IPS-15b (cell line): ENCODE results near the gene KCNF1.

Experiments used
- H3K27me3 ChIP-seq: one replicate; pipeline ENCODE4 v1.6.1; 2013; ENCODE audit warnings: low read length; ENCODE audit not compliant: control insufficient read depth, insufficient read depth
- H3K36me3 ChIP-seq: one replicate; pipeline ENCODE4 v1.6.1; 2013; ENCODE audit warnings: low read length; ENCODE audit not compliant: control insufficient read depth, insufficient read depth
- H3K4me1 ChIP-seq: one replicate; pipeline ENCODE4 v1.6.1; 2013; ENCODE audit warnings: mild to moderate bottlenecking, low read length; ENCODE audit not compliant: control insufficient read depth, insufficient read depth
- H3K4me3 ChIP-seq: one replicate; pipeline ENCODE4 v1.5.1; 2013; ENCODE audit warnings: low read depth, low read length
- H3K9ac ChIP-seq: one replicate; pipeline ENCODE4 v1.6.1; 2013; ENCODE audit warnings: low read depth, mild to moderate bottlenecking, low read length
- H3K9me3 ChIP-seq: one replicate; pipeline ENCODE4 v1.6.1; 2013; ENCODE audit warnings: mild to moderate bottlenecking, low read length; ENCODE audit not compliant: control insufficient read depth, insufficient read depth

Gene KCNF1

GRCh38 chr2:10873790-10874437 is 37.8 kb upstream of the KCNF1 start:
- Histone ChIP-seq H3K27me3 (no peaks in the 10 kb centered on the region), H3K4me3 (no peak overlapping the region), H3K4me1 (no peaks in the 10 kb centered on the region), H3K9me3 (no peaks in the 10 kb centered on the region), H3K9ac (no peak overlapping the region), H3K36me3 (no peaks in the 10 kb centered on the region)

- no peaks in the 10 kb centered on the region for H3K36me3 ChIP-seq
- no peak overlapping the region for H3K4me3 ChIP-seq
- H3K9me3 ChIP-seq = no peaks in the 10 kb centered on the region
- H3K4me1 ChIP-seq = no peaks in the 10 kb centered on the region
- H3K9ac ChIP-seq = no peak overlapping the region
- no peaks in the 10 kb centered on the region for H3K27me3 ChIP-seq
Measured at GRCh38 chr2:10875126-10875525, 36.6 kb upstream of the KCNF1 start.

- no peaks in the 10 kb centered on the region for H3K4me1 ChIP-seq
Measured at GRCh38 chr2:10876394-10876793, 35.3 kb upstream of the KCNF1 start.

GRCh38 chr2:10876963-10877362 is 34.8 kb upstream of the KCNF1 start:
- Histone ChIP-seq H3K9ac (no peak overlapping the region), H3K4me3 (no peak overlapping the region), H3K9me3 (no peaks in the 10 kb centered on the region), H3K36me3 (no peaks in the 10 kb centered on the region), H3K4me1 (no peaks in the 10 kb centered on the region), H3K27me3 (no peaks in the 10 kb centered on the region)

More at GRCh38 chr2:10876394-10876793, 35.3 kb upstream of the KCNF1 start:
- no peaks in the 10 kb centered on the region for H3K27me3 ChIP-seq
- H3K9ac ChIP-seq = no peak overlapping the region
- no peaks in the 10 kb centered on the region for H3K36me3 ChIP-seq
- no peaks in the 10 kb centered on the region for H3K9me3 ChIP-seq
- no peak overlapping the region for H3K4me3 ChIP-seq

GRCh38 chr2:10877651-10878111 is 34.1 kb upstream of the KCNF1 start:
- Histone ChIP-seq H3K9ac (no peak overlapping the region), H3K36me3 (no peaks in the 10 kb centered on the region), H3K4me3 (no peak overlapping the region), H3K4me1 (no peaks in the 10 kb centered on the region), H3K9me3 (no peaks in the 10 kb centered on the region), H3K27me3 (no peaks in the 10 kb centered on the region)

GRCh38 chr2:10878268-10878915 is 33.3 kb upstream of the KCNF1 start:
- Histone ChIP-seq H3K36me3 (no peaks in the 10 kb centered on the region), H3K9me3 (no peaks in the 10 kb centered on the region), H3K27me3 (no peaks in the 10 kb centered on the region), H3K9ac (no peak overlapping the region), H3K4me3 (no peak overlapping the region), H3K4me1 (no peaks in the 10 kb centered on the region)

- Histone ChIP-seq H3K4me3 (no peak overlapping the region), H3K9ac (no peak overlapping the region), H3K27me3 (no peaks in the 10 kb centered on the region)
Measured at GRCh38 chr2:10879159-10879558, 32.6 kb upstream of the KCNF1 start.

GRCh38 chr2:10879624-10880585 is 31.8 kb upstream of the KCNF1 start:
- Histone ChIP-seq H3K27me3 (no peaks in the 10 kb centered on the region), H3K4me1 (peaks cover 8% of the 10 kb centered on the region), H3K9me3 (no peaks in the 10 kb centered on the region), H3K9ac (no peak overlapping the region), H3K36me3 (no peaks in the 10 kb centered on the region), H3K4me3 (no peak overlapping the region)

More at GRCh38 chr2:10879159-10879558, 32.6 kb upstream of the KCNF1 start:
- H3K9me3 ChIP-seq = no peaks in the 10 kb centered on the region
- H3K4me1 ChIP-seq = peaks cover 5% of the 10 kb centered on the region
- no peaks in the 10 kb centered on the region for H3K36me3 ChIP-seq

GRCh38 chr2:10880586-10881321 is 31.0 kb upstream of the KCNF1 start:
- H3K9ac ChIP-seq = no peak overlapping the region
- H3K27me3 ChIP-seq = no peaks in the 10 kb centered on the region
- no peaks in the 10 kb centered on the region for H3K36me3 ChIP-seq
- no peaks in the 10 kb centered on the region for H3K9me3 ChIP-seq
- no peak overlapping the region for H3K4me3 ChIP-seq
- H3K4me1 ChIP-seq = peaks cover 8% of the 10 kb centered on the region

- Histone ChIP-seq H3K4me1 (peaks cover 8% of the 10 kb centered on the region), H3K9ac (no peak overlapping the region), H3K4me3 (no peak overlapping the region), H3K9me3 (no peaks in the 10 kb centered on the region), H3K27me3 (no peaks in the 10 kb centered on the region), H3K36me3 (no peaks in the 10 kb centered on the region)
Measured at GRCh38 chr2:10882568-10882967, 29.2 kb upstream of the KCNF1 start.

GRCh38 chr2:10883066-10883465 is 28.7 kb upstream of the KCNF1 start:
- Histone ChIP-seq H3K4me1 (peaks cover 8% of the 10 kb centered on the region), H3K27me3 (no peaks in the 10 kb centered on the region), H3K4me3 (no peak overlapping the region)

More at GRCh38 chr2:10883066-10883465, 28.7 kb upstream of the KCNF1 start:
- Histone ChIP-seq H3K36me3 (no peaks in the 10 kb centered on the region), H3K9me3 (no peaks in the 10 kb centered on the region), H3K9ac (no peak overlapping the region)
